Tibial nerve (tissue), 4 donors: ENCODE measurements around the gene MAPK8IP3. TPM values are rescaled to one million over a fixed set of nuclear protein-coding genes. Genes with fewer than 3 reads are reported as not detected.
"Not testable (repeated sequence)": the region's sequence is repeated elsewhere in the genome, so short reads cannot be mapped to it uniquely, and the experiment has no call there.

Source experiments
- DNase-seq, 2 donors: peaks; one replicate each; pipeline ENCODE4 v3.0.0-alpha.2; 2019; ENCODE audit warnings: low spot score in 2 of 2
- H3K27ac ChIP-seq, 4 donors: fragments of 200-600 bp; sonication (generic) in 3 of 4; one replicate each; pipeline ENCODE4 v1.5.1; 2017 to 2019; ENCODE audit warnings: mild to moderate bottlenecking in 1 of 4
- H3K27me3 ChIP-seq, 2 donors: fragments of 200-600 bp; sonication (generic) in 1 of 2; one replicate each; pipeline versions ENCODE4 v1.5.1 to v1.6.0; 2017 to 2019
- H3K36me3 ChIP-seq, 3 donors: fragments of 200-600 bp; sonication (generic); one replicate each; pipeline ENCODE4 v1.5.1; 2018 to 2019
- H3K4me1 ChIP-seq, 4 donors: fragments of 200-600 bp; sonication (generic) in 3 of 4; one replicate each; pipeline ENCODE4 v1.5.1; 2017 to 2019
- H3K4me3 ChIP-seq, 4 donors: fragments of 200-600 bp; sonication (generic) in 3 of 4; one replicate each; pipeline ENCODE4 v1.5.1; 2017 to 2019; ENCODE audit warnings: mild to moderate bottlenecking in 1 of 4, moderate library complexity in 1 of 4
- H3K9me3 ChIP-seq, 4 donors: fragments of 200-600 bp; sonication (generic) in 3 of 4; one replicate each; pipeline ENCODE4 v1.5.1; 2017 to 2019
- CTCF ChIP-seq, 5 experiments: fragments of 200-600 bp in 3 of 5; fragments of 450-650 bp in 2 of 5; sonication (generic) in 3 of 5; IDR thresholded peaks; one replicate each; pipeline ENCODE4 v1.5.1; 2016 to 2019; ENCODE audit warnings: antibody characterized with exemption in 5 of 5, mild to moderate bottlenecking in 3 of 5, moderate library complexity in 2 of 5
- EP300 ChIP-seq, 2 donors: sonication (generic); formaldehyde crosslinking; IDR thresholded peaks; one replicate each; pipeline ENCODE4 v1.6.1; 2017; ENCODE audit warnings: antibody characterized with exemption in 2 of 2, mild to moderate bottlenecking in 1 of 2
- POLR2A ChIP-seq, 2 donors: fragments of 450-650 bp; IDR thresholded peaks; one replicate each; pipeline ENCODE4 v1.6.1; 2017; ENCODE audit warnings: antibody characterized with exemption in 2 of 2, mild to moderate bottlenecking in 2 of 2, moderate library complexity in 2 of 2
- WGBS, 2 donors: methylation state at CpG; one replicate each; pipeline ENCODE4 v1.1.5; 2018; 5-methylcytosine and 5-hydroxymethylcytosine counted together
- total RNA-seq, 4 donors: library from RNA; depleted of rRNA; stranded (reverse); fragments of >200 nt; gene quantifications; one replicate each; pipeline ENCODE4 v1.1.0, GENCODE V29; 2016

Gene MAPK8IP3
- total RNA-seq, 4 donors from 2014 or later, result 92.6 to 188 (median 99.5) TPM

GRCh38 chr16:1691956-1692355 lies 14.0 kb upstream of the MAPK8IP3 start:
- DNase-seq, result no peak
- Histone ChIP-seq H3K4me3 (no peak overlapping the region), H3K4me1 (no peaks in the 10 kb centered on the region), H3K27me3 (no peaks in the 10 kb centered on the region), H3K36me3 (peaks cover 0 to 87% (median 9%) of the 10 kb centered on the region in 3 donors), H3K27ac (no peak overlapping the region), H3K9me3 (no peaks in the 10 kb centered on the region)
- TF ChIP-seq CTCF (IDR thresholded peaks at IDR 0.05) (no peak), POLR2A (IDR thresholded peaks at IDR 0.05) (no peak), EP300 (IDR thresholded peaks at IDR 0.05) (no peak)
- WGBS, 2 donors, result 89 to 95% methylated on average over 20 to 21 of the region's 21 CpGs

GRCh38 chr16:1696863-1697262 lies 9.1 kb upstream of the MAPK8IP3 start:
- TF ChIP-seq POLR2A (IDR thresholded peaks at IDR 0.05) (no peak), EP300 (IDR thresholded peaks at IDR 0.05) (no peak), CTCF (IDR thresholded peaks at IDR 0.05) (no peak)
- Histone ChIP-seq H3K9me3 (no peaks in the 10 kb centered on the region), H3K27ac (no peak overlapping the region), H3K36me3 (peaks cover 0 to 87% (median 15%) of the 10 kb centered on the region in 3 donors), H3K4me3 (no peak overlapping the region), H3K27me3 (no peaks in the 10 kb centered on the region), H3K4me1 (no peaks in the 10 kb centered on the region)
- no peak for DNase-seq
- WGBS, 2 donors, result 89 to 93% methylated on average over 5 of the region's 5 CpGs

- TF ChIP-seq POLR2A (IDR thresholded peaks at IDR 0.05), result no peak
- no peak for TF ChIP-seq CTCF (IDR thresholded peaks at IDR 0.05)
- no peak for TF ChIP-seq EP300 (IDR thresholded peaks at IDR 0.05)
- Histone ChIP-seq H3K4me3 (no peak overlapping the region), H3K36me3 (peaks cover 0 to 76% (median 7%) of the 10 kb centered on the region in 3 donors), H3K27me3 (no peaks in the 10 kb centered on the region), H3K9me3 (no peaks in the 10 kb centered on the region), H3K4me1 (no peaks in the 10 kb centered on the region), H3K27ac (no peak overlapping the region)
- no peak for DNase-seq
- WGBS, 2 donors, result 77 to 90% methylated on average over 10 of the region's 10 CpGs
These were observed 7.3 kb upstream of the MAPK8IP3 start for GRCh38 chr16:1698680-1699079.

GRCh38 chr16:1700246-1700645 lies 5.7 kb upstream of the MAPK8IP3 start:
- 82 to 100% methylated on average over 3 of the region's 3 CpGs for WGBS, 2 donors
- Histone ChIP-seq H3K36me3 (peaks cover 0 to 68% (median 7%) of the 10 kb centered on the region in 3 donors), H3K27ac (no peak overlapping the region), H3K27me3 (no peaks in the 10 kb centered on the region), H3K4me3 (no peak overlapping the region), H3K4me1 (peaks cover 0 to 6% (median 4%) of the 10 kb centered on the region in 4 donors), H3K9me3 (no peaks in the 10 kb centered on the region)
- TF ChIP-seq CTCF (IDR thresholded peaks at IDR 0.05) (no peak), POLR2A (IDR thresholded peaks at IDR 0.05) (no peak), EP300 (IDR thresholded peaks at IDR 0.05) (no peak)
- DNase-seq, result no peak

GRCh38 chr16:1701216-1701878 lies 4.6 kb upstream of the MAPK8IP3 start:
- H3K27me3 ChIP-seq, result no peaks in the 10 kb centered on the region
- 74 to 80% methylated on average over 6 of the region's 6 CpGs for WGBS, 2 donors
- no peak overlapping the region for H3K27ac ChIP-seq
- H3K4me3 ChIP-seq, result no peak overlapping the region
- no peak for DNase-seq
- TF ChIP-seq EP300 (IDR thresholded peaks at IDR 0.05) (no peak), CTCF (IDR thresholded peaks at IDR 0.05) (no peak)
- H3K36me3 ChIP-seq, result peaks cover 0 to 58% (median 7%) of the 10 kb centered on the region in 3 donors
- no peaks in the 10 kb centered on the region for H3K9me3 ChIP-seq
- H3K4me1 ChIP-seq, result peaks cover 0 to 9% (median 5%) of the 10 kb centered on the region in 4 donors

GRCh38 chr16:1705324-1705687 lies 689 bp upstream of the MAPK8IP3 start:
- DNase-seq, result peak in 1 of 2 donors; percentile 12
- not testable (repeated sequence) for H3K27me3 ChIP-seq, H3K9me3 ChIP-seq
- 1% methylated on average over 16 of the region's 16 CpGs for WGBS, 2 donors
- Histone ChIP-seq H3K4me3 (peak overlapping the region; percentile 74 to 92 (median 80)), H3K36me3 (peaks cover 0 to 24% (median 0%) of the 10 kb centered on the region in 3 donors), H3K4me1 (peaks cover 0 to 37% (median 22%) of the 10 kb centered on the region in 4 donors), H3K27ac (peak overlapping the region; percentile 47 to 96 (median 90))
